A549 treated with ZK216348 at 1 μM for 4 hours (cell line): ENCODE results near the gene WBP2. TPM values are rescaled to one million over a fixed set of nuclear protein-coding genes. Genes with fewer than 3 reads are reported as not detected.

Source experiments
- total RNA-seq: library from RNA; stranded (reverse); fragments of 200-300 nt; extraction: Qiagen RNA extraction; gene quantifications from 5 replicates; pipeline ENCODE4 v1.2.3, GENCODE V29; 2022; ENCODE audit warnings: low read depth

Gene WBP2
- total RNA-seq = 87.3 to 112 TPM (median 92.7 TPM) in 5 replicates

DNA sequence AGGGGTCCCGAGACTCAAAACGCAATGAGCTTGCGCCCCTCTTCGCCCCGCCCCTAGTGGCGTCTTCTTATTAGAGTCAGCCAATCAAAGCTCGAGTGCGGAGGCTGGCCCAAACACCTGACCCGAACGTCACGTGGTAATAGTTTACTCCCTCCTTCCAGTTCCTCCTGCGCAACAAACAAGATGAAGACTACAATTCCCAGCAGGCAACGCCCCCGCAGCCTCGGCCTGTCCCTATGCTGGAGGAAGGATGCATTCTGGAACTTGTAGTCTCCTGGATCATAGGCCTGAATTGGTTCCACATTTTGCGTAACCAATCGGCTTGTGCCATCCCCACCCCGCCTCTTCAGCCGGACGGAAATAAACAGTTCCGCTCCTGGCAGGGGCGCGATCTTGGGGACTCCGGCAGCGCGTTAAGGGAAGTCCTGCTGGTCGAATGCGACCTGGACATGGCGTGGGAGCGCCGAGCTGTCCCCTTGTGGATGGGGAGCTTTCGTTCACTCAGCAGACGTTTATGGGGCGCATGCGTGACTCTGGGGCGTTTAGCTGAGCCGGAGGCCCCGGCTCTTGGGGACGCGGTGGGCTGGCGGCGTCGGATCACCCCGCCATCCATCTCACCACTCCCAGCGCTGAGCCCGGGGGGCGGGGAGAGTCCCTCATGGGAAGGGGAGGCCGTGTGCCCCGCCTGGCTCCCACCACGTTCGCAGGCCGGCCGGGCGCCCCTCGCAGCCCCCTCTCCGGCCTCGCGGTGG is at the start of gene WBP2:
Gene WBP2, minus strand, starts transcription at position 26 of the 752 bp plus-strand sequence. CDS start 38 bp downstream, outside the sequence.

DNA sequence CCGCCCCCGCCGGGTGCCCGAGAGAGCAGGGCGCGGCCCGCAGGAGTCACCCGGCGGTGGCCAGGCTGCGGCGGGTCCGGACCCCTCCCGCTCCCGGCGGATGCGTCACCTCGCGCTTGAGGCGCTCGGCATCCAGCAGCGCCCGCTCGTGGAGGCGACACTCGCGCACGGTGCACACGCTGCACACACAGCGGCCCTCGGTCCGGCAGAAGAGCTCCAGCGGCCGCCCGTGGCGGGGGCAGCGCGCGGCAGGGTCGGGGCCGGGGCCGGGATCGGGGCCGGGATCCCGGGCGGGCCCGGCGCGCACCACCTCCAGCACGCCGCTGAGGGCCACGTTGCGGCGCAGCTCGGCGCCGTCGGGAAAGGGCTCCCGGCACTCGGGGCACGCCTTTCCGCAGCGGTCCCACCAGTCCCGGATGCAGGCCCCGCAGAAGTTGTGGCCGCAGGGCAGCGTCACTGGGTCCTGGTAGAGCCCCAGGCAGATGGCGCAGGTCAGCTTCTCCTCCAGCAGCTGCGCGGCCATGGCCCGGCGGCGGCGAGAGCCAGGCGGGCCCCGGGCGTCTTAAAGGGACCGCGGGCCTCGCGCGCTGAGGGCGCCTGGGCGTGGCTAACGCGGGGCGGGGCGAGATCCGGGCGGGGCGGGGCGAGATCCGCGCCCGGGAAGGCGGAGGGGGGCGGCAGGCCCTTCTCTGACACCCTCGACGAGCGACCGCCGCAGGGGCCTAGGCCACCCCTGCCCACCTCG is 41.5 kb upstream of the WBP2 start, which contains the start of gene TRIM65:
Gene TRIM65, minus strand, starts transcription at position 537 of the 745 bp plus-strand sequence. Its CDS starts 14 bp downstream, at position 523.

DNA sequence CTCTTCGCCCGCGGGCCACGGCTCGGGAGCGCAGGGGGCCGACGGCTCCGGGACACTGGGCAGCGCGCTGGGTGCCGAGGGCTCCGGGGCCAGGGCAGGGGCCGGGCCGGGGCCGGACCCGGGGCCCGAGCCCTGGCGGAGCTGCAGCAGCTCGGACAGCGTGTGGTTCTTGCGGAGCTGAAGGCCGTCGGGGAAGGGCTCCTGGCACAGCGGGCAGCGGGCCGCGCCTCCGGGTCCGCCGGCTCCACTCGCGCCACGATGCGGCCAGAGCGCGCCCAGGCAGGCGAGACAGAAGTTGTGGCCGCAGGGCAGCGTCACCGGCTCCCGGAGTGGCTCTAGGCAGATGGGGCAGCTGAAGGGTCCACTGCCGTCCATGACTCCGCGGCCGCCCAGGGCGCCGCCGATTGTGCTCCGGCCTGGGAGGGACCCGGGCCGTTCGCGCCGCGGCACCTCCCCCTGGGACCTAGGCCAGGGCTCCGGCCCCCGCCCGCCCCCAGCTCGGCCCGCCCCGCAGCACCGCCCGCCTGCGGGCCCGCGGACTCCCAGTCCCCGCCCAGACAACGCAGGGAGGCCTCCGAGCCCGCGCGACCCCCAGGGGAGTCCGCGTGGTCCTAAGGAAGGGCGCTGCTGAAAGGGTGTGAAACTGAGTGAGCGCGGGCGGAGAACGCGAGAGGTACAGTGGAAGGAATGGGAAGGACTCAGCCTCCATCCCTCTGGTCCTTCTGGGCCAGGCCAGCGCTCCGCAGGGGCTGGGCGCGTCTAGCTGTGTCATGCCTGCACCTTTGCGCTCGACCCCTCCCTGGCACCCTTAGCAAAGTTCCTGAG is 23.3 kb upstream of the WBP2 start, which contains the start of gene TRIM47:
Gene TRIM47, minus strand, starts transcription at position 408 of the 825 bp plus-strand sequence. Its CDS starts 33 bp downstream, at position 375.

DNA sequence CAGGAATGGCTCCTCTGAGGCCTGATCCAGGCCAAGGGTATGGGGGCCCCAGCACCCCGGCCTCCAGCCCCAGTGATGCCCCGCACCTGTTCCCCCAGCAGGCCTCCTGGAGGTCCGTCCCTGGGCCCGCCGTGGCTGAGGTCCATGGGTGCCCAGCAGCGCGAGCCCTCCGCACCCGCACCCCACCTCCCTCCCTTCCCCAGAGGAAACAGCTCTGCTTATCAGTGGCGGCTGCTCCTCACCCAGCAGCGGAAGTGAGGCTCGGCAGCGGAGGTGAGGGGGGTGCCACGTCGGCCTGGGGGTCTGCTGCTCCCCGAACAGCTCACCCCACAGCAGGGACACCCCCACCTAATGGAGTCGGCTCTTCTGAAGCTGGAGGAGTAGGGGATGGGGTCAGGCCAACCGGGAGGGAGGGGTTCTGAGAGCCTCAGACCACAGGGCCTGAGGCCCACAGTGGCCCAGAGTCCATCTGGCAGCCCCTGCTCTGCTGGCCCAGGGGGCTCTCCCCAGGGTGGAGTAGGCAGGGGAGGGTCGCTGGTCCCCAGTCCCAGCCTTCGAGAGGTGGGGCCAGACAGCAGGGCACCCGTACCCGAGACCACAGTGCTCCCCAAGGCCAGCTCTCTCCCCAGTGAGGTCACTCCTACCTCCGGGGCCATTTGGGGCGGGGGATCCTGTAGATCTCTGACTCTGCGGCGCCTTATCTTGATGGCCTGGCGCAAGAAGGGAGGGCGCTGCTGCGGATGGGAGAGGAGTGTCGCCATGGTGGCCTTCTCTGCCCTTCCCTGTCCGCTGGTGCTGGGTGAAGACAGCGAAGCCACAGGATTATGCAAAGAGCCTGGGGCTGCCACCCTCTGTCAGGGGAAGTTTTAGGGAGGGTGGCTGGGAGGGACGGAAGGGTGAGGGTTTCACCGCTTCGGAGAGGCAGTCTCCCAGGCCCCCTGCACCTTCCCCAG is 11.3 kb downstream of the WBP2 start, which contains the start of gene UNC13D:
Gene UNC13D, minus strand, starts transcription at position 828 of the 953 bp plus-strand sequence. Its CDS starts 67 bp downstream, at position 761.

Other genes with a start within 250 kb of the WBP2 start
- 0.64 to 1.4 TPM (median 1.1 TPM) in 5 replicates for gene SMIM5, start 221.9 kb downstream of the WBP2 start, total RNA-seq
- 21.0 to 36.0 TPM (median 27.0 TPM) in 5 replicates for gene RECQL5, start 188.2 kb downstream of the WBP2 start, total RNA-seq
- gene SAP30BP, start 188.0 kb downstream of the WBP2 start, total RNA-seq = 102 to 139 TPM (median 117 TPM) in 5 replicates
- 50.8 to 123 TPM (median 97.0 TPM) in 5 replicates for gene ITGB4, start 133.9 kb downstream of the WBP2 start, total RNA-seq
- gene GALK1, start 90.1 kb downstream of the WBP2 start, total RNA-seq = 37.4 to 83.5 TPM (median 70.9 TPM) in 5 replicates
- gene UNK, start 70.5 kb downstream of the WBP2 start, total RNA-seq = 24.5 to 33.2 TPM (median 29.6 TPM) in 5 replicates
- gene UNC13D, start 10.9 kb downstream of the WBP2 start, total RNA-seq = 3.3 to 7.1 TPM (median 5.1 TPM) in 5 replicates
- gene TRIM47, start 23.2 kb upstream of the WBP2 start, total RNA-seq = 117 to 177 TPM (median 163 TPM) in 5 replicates
- gene TRIM65, start 41.6 kb upstream of the WBP2 start, total RNA-seq = 25.7 to 47.8 TPM (median 39.1 TPM) in 5 replicates
- 79.6 to 127 TPM (median 121 TPM) in 5 replicates for gene MRPL38, start 49.5 kb upstream of the WBP2 start, total RNA-seq
- gene FBF1, start 85.7 kb upstream of the WBP2 start, total RNA-seq = 3.1 to 12.6 TPM (median 8.6 TPM) in 5 replicates
- 14.2 to 19.1 TPM (median 17.6 TPM) in 5 replicates for gene ACOX1, start 123.8 kb upstream of the WBP2 start, total RNA-seq
- 21.2 to 29.2 TPM (median 24.2 TPM) in 5 replicates for gene TEN1, start 123.9 kb upstream of the WBP2 start, total RNA-seq
- 3.6 to 5.9 TPM (median 5.2 TPM) in 5 replicates for gene CDK3, start 145.5 kb upstream of the WBP2 start, total RNA-seq
- gene EVPL, start 172.0 kb upstream of the WBP2 start, total RNA-seq = 10.2 to 22.7 TPM (median 18.4 TPM) in 5 replicates
- gene SRP68, start 217.2 kb upstream of the WBP2 start, total RNA-seq = 74.3 to 88.7 TPM (median 83.4 TPM) in 5 replicates
- gene GALR2, start 219.4 kb upstream of the WBP2 start, total RNA-seq = 0.27 to 2.0 TPM (median 1.7 TPM) in 5 replicates
- gene ZACN, start 223.8 kb upstream of the WBP2 start, total RNA-seq = 0.18 to 0.84 TPM (median 0.26 TPM) in 5 replicates
- 54.8 to 70.2 TPM (median 67.2 TPM) in 5 replicates for gene EXOC7, start 248.5 kb upstream of the WBP2 start, total RNA-seq